ENCODE measurements around the gene NQO2. TPM values are rescaled to one million over a fixed set of nuclear protein-coding genes. Genes with fewer than 3 reads are reported as not detected.

NQO2 gene
- total RNA-seq, 1 experiment from 2014 or later: 105 TPM

DNA sequence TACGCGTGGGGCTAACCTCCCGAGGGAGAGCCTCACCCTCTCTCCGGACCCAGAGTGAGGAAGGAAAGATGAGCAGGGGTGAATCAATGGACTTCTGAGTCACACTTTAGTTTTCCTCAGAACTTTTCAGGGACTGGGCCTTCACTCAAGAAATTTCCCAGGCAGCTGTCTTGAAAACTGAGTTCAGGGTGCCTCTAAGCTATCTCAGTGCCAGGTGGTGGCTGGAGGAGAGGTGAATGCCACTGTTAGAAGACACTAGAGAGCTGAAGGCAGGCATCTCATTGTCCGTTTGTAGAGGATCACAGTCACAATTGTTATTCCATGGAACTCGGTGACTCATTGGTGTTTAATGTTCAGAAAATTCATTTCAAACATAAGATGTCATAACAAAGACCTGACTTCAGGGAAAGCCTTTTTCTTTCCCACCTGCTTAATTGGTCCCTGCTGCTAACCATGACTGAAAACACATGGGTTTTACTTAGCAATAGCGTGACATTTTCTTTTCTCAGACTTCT lies 23.1 kb upstream of the NQO2 start:
- H3K36me3 Mint-ChIP-seq (ENCODE audit: insufficient read depth in 1 of 3, low read depth in 3 of 3): no peaks in the 10 kb centered on the region
- Histone ChIP-seq H3K27ac (ENCODE audit: insufficient read length, low read depth, low read length) (no peak overlapping the region), H4K5ac (ENCODE audit: insufficient read length, low read depth, low read length) (no peak overlapping the region), H3K27me3 (ENCODE audit: insufficient read depth, low read length) (no peaks in the 10 kb centered on the region), H2AK5ac (ENCODE audit: insufficient read length, low read length) (no peak overlapping the region), H3K79me2 (ENCODE audit: insufficient read depth, low read length) (no peaks in the 10 kb centered on the region), H3K4me2 (ENCODE audit: insufficient read depth, insufficient read length, low read length) (no peak overlapping the region), H3K9me3 (ENCODE audit: control insufficient read depth, low read depth, low read length) (no peaks in the 10 kb centered on the region), H3K18ac (ENCODE audit: insufficient read length, low read depth, low read length) (no peak overlapping the region), H4K20me1 (ENCODE audit: control insufficient read depth, insufficient read depth, insufficient read length) (no peaks in the 10 kb centered on the region), H3K4me1 (ENCODE audit: insufficient read depth, low read length) (peaks cover 9% of the 10 kb centered on the region; the same call in 1 of the 2 replicates), H3K9ac (ENCODE audit: extremely low read depth, insufficient read length, low read length) (no peak overlapping the region), H2BK15ac (ENCODE audit: low read depth, low read length) (no peak overlapping the region), H3K56ac (ENCODE audit: insufficient read length, low read depth, low read length) (no peak overlapping the region), H3K79me1 (ENCODE audit: insufficient read depth, low read depth, low read length, poor library complexity, severe bottlenecking) (no peaks in the 10 kb centered on the region), H3K14ac (ENCODE audit: insufficient read depth, low read length) (no peak overlapping the region), H2BK5ac (ENCODE audit: insufficient read length, low read length) (no peak overlapping the region), H2BK12ac (ENCODE audit: insufficient read length, low read depth, low read length) (no peak overlapping the region), H3T11ph (ENCODE audit: low read length) (no peak overlapping the region), H4K8ac (replicated peaks; ENCODE audit: insufficient read length, low read depth, low read length) (no peak overlapping the region), H3K4ac (ENCODE audit: low read depth, low read length) (no peak overlapping the region), H3K23me2 (ENCODE audit: insufficient read length, low read depth, low read length, poor library complexity, severe bottlenecking) (peaks cover 2% of the 10 kb centered on the region), H2AFZ (ENCODE audit: low read length) (no peak overlapping the region), H2BK20ac (ENCODE audit: low read depth, low read length, poor library complexity, severe bottlenecking) (no peak overlapping the region), H2BK120ac (ENCODE audit: low read depth, low read length, poor library complexity, severe bottlenecking) (no peak overlapping the region), H4K91ac (ENCODE audit: insufficient read length, low read depth, low read length) (no peak overlapping the region), H3K23ac (ENCODE audit: insufficient read length, low read depth, low read length) (no peak overlapping the region)
- H3K27me3 Mint-ChIP-seq (ENCODE audit: low read depth): peaks cover 5% of the 10 kb centered on the region; the same call in 1 of the 2 replicates
- H3K4me1 Mint-ChIP-seq: peaks cover 33 to 45% of the 10 kb centered on the region in 2 experiments
- H3K9me3 Mint-ChIP-seq: peaks cover 0 to 4% of the 10 kb centered on the region in 2 experiments; a peak in 2 of 5 replicates
- no peak for DNase-seq
- no CpG with 5 or more reads among the region's 7 CpGs for WGBS (ENCODE audit: extremely low coverage, insufficient read length, low lambda C conversion rate)
- no peak overlapping the region for H3K4me3 Mint-ChIP-seq
- no peak for TF ChIP-seq CTCF (conservative IDR thresholded peaks at IDR 0.05)
- peak overlapping the region in 1 of 3 experiments; percentile 24; a peak in 1 of 7 replicates for H3K27ac Mint-ChIP-seq

Data from H9 (cell line).